K562 (cell line): ENCODE measurements around the gene LGR6. TPM values are rescaled to one million over a fixed set of nuclear protein-coding genes. Genes with fewer than 3 reads are reported as not detected.
A peak's percentile ranks its signal among the peaks of the same experiment; 100 is the strongest.

ENCODE experiments used
- ATAC-seq: fragments of 200-7000 bp; cut with Tn5 transposase; 3 replicates; pipeline ENCODE4 v1.9.1; 2020; ENCODE audit warnings: moderate library complexity
- BruUV-seq: library from RNA; stranded (reverse); fragments of 400-500 nt; replicated peaks from 2 replicates; lab custom pipeline; 2021; lab: Mats Ljungman, UMichigan
- CTCF ChIA-PET: fragments of 300-600 bp; formaldehyde crosslinking; extraction: SDS; loops from one replicate; lab custom pipeline; 2021; ENCODE audit warnings: low intra/inter-chr PET ratio; lab: Yijun Ruan, JAX
- POLR2A ChIA-PET: fragments of 300-600, 350-650 bp; sonication (Branson Sonifier 250); formaldehyde crosslinking; extraction: SDS; loops from one replicate; lab custom pipeline; 2021; ENCODE audit warnings: antibody characterized with exemption, inconsistent platforms; lab: Yijun Ruan, JAX
- DNase-seq, 4 experiments: peaks; one replicate each; pipeline versions ENCODE4 v3.0.0 to v3.0.0-alpha.2; 2011 to 2018; ENCODE audit warnings: low spot score in 3 of 4, mixed read lengths in 3 of 4; ENCODE audit errors: extremely low read depth in 1 of 4
- FAIRE-seq: peaks from 2 replicates; lab custom pipeline; 2011; peaks lifted over from hg19 to GRCh38; lab: Jason Lieb, UNC
- H2AFZ ChIP-seq: 2 replicates; pipeline ENCODE4 v1.6.0; 2011; ENCODE audit warnings: low read depth, low read length, control low read depth, inconsistent platforms
- H3K27ac ChIP-seq: fragments of 200-600 bp; 3 replicates; pipeline ENCODE4 v1.8.0; 2011; ENCODE audit warnings: low read depth, mild to moderate bottlenecking, control low read depth, inconsistent platforms, low read length, moderate library complexity, mixed read lengths; ENCODE audit errors: extremely low read depth
- H3K27me3 ChIP-seq, 2 experiments: fragments of 300-600 bp in 1 of 2; 2 replicates in 1 of 2; 3 replicates in 1 of 2; pipeline versions ENCODE4 v1.6.0 to v1.8.0; 2011; ENCODE audit warnings: inconsistent platforms in 2 of 2, low read length in 2 of 2, mild to moderate bottlenecking in 1 of 2, mixed read lengths in 1 of 2, moderate library complexity in 1 of 2; ENCODE audit not compliant: control insufficient read depth in 2 of 2, insufficient read depth in 2 of 2
- H3K36me3 ChIP-seq: fragments of 300-600 bp; 3 replicates; pipeline ENCODE4 v1.8.0; 2011; ENCODE audit warnings: mild to moderate bottlenecking, low read length, inconsistent platforms; ENCODE audit not compliant: control insufficient read depth, insufficient read depth
- H3K4me1 ChIP-seq, 2 experiments: fragments of 200-600 bp in 1 of 2; replicated peaks in 1 of 2; 2 replicates in 1 of 2; 3 replicates in 1 of 2; pipeline versions ENCODE4 v1.5.1 to v1.8.0; 2011; ENCODE audit warnings: inconsistent platforms in 2 of 2, low read length in 2 of 2, mild to moderate bottlenecking in 1 of 2, mixed read lengths in 1 of 2, moderate library complexity in 1 of 2; ENCODE audit not compliant: control insufficient read depth in 2 of 2, insufficient read depth in 2 of 2
- H3K4me2 ChIP-seq: 2 replicates; pipeline ENCODE4 v1.6.1; 2011; ENCODE audit warnings: low read length, control low read depth, inconsistent platforms, mixed read lengths; ENCODE audit not compliant: insufficient read depth
- H3K4me3 ChIP-seq: fragments of 200-600 bp; sonication (generic), shearing (Covaris generic); 2 replicates; pipeline ENCODE4 v1.5.1; 2016; ENCODE audit warnings: control low read depth, inconsistent platforms
- H3K79me2 ChIP-seq: fragments of 200-600 bp; 3 replicates; pipeline ENCODE4 v1.8.0; 2011; ENCODE audit warnings: low read length, inconsistent platforms; ENCODE audit not compliant: control insufficient read depth, insufficient read depth
- H3K9ac ChIP-seq, 2 experiments: 2 replicates each; pipeline versions ENCODE4 v1.6.0 to v1.6.1; 2011; ENCODE audit warnings: low read depth in 2 of 2, low read length in 2 of 2, control low read depth in 1 of 2, inconsistent platforms in 1 of 2, mild to moderate bottlenecking in 1 of 2, mixed read lengths in 1 of 2; ENCODE audit not compliant: insufficient read depth in 1 of 2
- H3K9me1 ChIP-seq: one replicate; pipeline ENCODE4 v1.6.0; 2011; ENCODE audit warnings: inconsistent platforms, mild to moderate bottlenecking, low read length, moderate library complexity; ENCODE audit not compliant: control insufficient read depth, insufficient read depth
- H3K9me3 ChIP-seq: replicated peaks from 2 replicates; pipeline ENCODE4 v1.5.1; 2011; ENCODE audit warnings: low read depth, low read length, inconsistent platforms; ENCODE audit not compliant: control insufficient read depth, insufficient read depth
- H4K20me1 ChIP-seq: replicated peaks from 2 replicates; pipeline ENCODE4 v1.6.1; 2011; ENCODE audit warnings: low read length, inconsistent platforms, mixed read lengths; ENCODE audit not compliant: control insufficient read depth, insufficient read depth
- ARID2 ChIP-seq: fragments of 450-650 bp; IDR thresholded peaks from 2 replicates; pipeline ENCODE4 v1.6.1; 2017; ENCODE audit warnings: antibody characterized with exemption, mild to moderate bottlenecking
- DPF2 ChIP-seq: fragments of 450-650 bp; IDR thresholded peaks from 2 replicates; pipeline ENCODE4 v1.6.1; 2016
- ESRRA ChIP-seq: fragments of 450-650 bp; IDR thresholded peaks from 2 replicates; pipeline ENCODE4 v1.6.1; 2014; ENCODE audit warnings: low read depth, mild to moderate bottlenecking, moderate library complexity, borderline replicate concordance
- FIP1L1 ChIP-seq: fragments of 200-400 bp; formaldehyde crosslinking; IDR thresholded peaks from 2 replicates; pipeline ENCODE4 v1.6.1; 2018; ENCODE audit warnings: mild to moderate bottlenecking, low read depth, low read length; ENCODE audit not compliant: poor library complexity, severe bottlenecking
- HOXB6 ChIP-seq: fragments of 250-450 bp; sonication (Bioruptor Pico); IDR thresholded peaks from 2 replicates; pipeline ENCODE4 v1.5.1; 2022; ENCODE audit warnings: mild to moderate bottlenecking, borderline replicate concordance
- KDM2B ChIP-seq: fragments of 250-450 bp; sonication (Bioruptor Pico); IDR thresholded peaks from 2 replicates; pipeline ENCODE4 v1.8.0; 2021; ENCODE audit warnings: mild to moderate bottlenecking, moderate library complexity
- NR4A1 ChIP-seq, 2 experiments: fragments of 250-450 bp in 1 of 2; fragments of 450-650 bp in 1 of 2; sonication (Bioruptor Pico) in 1 of 2; IDR thresholded peaks; 2 replicates each; pipeline versions ENCODE4 v1.4.0 to v1.6.1; 2016 to 2020; ENCODE audit warnings: mild to moderate bottlenecking in 2 of 2, missing compliant biosample characterization in 1 of 2, missing genetic modification characterization in 1 of 2, moderate library complexity in 1 of 2
- PREB ChIP-seq: sonication (generic); formaldehyde crosslinking; IDR thresholded peaks from 2 replicates; pipeline ENCODE4 v1.8.1; 2023; ENCODE audit warnings: mild to moderate bottlenecking, missing genetic modification reagents
- SREBF2 ChIP-seq: sonication (generic); formaldehyde crosslinking; IDR thresholded peaks from 2 replicates; pipeline ENCODE4 v1.4.0; 2020; ENCODE audit warnings: mild to moderate bottlenecking, missing genetic modification reagents
- SRSF9 ChIP-seq: fragments of 200-400 bp; formaldehyde crosslinking; IDR thresholded peaks from 2 replicates; pipeline ENCODE4 v1.6.1; 2017; ENCODE audit warnings: low read depth, low read length, borderline replicate concordance
- STAT5A ChIP-seq: IDR thresholded peaks from 2 replicates; pipeline ENCODE4 v1.6.1; 2012; ENCODE audit warnings: low read length, inconsistent platforms, borderline replicate concordance
- WGBS: fragments of 100-300 bp; shearing (Covaris generic); methylation state at CpG from one replicate; pipeline ENCODE4 v1.1.6; 2016; ENCODE audit warnings: low coverage, mixed read lengths; ENCODE audit not compliant: insufficient coverage; ENCODE audit errors: missing lambda C conversion rate; 5-methylcytosine and 5-hydroxymethylcytosine counted together
- in situ Hi-C: fragments of 300-500 bp; cut with MboI; formaldehyde crosslinking; loops from 4 replicates; pipeline ENCODE4 v1.15.0; 2018; ENCODE audit warnings: inconsistent platforms, mixed read lengths
- intact Hi-C: fragments of 100-400 bp; cut with micrococcal nuclease; formaldehyde crosslinking; loops from 2 replicates; pipeline ENCODE4 v1.14.2; 2022
- polyA plus RNA-seq, 8 experiments: library from polyadenylated mRNA; depleted of rRNA in 4 of 8; stranded (reverse) in 5 of 8; unstranded in 3 of 8; fragments of >200 nt; fragmentation: Nextera tagmentation in 2 of 8; fragmentation: Illumina TruSeq in 1 of 8; extraction: Ambion mirVana in 2 of 8; extraction: Trizol in 1 of 8; gene quantifications; 2 replicates each; pipeline versions ENCODE4 v1.2.1 to v1.2.3, GENCODE V29; 2011 to 2014; ENCODE audit warnings: inconsistent platforms in 1 of 8, missing spikeins in 1 of 8
- total RNA-seq, 7 experiments: library from RNA; depleted of rRNA in 6 of 7; stranded (reverse); fragments of >200 nt in 6 of 7; fragmentation: Illumina TruSeq in 2 of 7; extraction: Trizol in 2 of 7; gene quantifications; 2 replicates each; pipeline versions ENCODE4 v1.2.1 to v1.2.3, GENCODE V29; 2011 to 2021; ENCODE audit warnings: low replicate concordance in 1 of 7
- TF ChIP-seq, protein P1 (sequence below): fragments of 150-350 bp; IDR thresholded peaks from 2 replicates; pipeline ENCODE4 v1.6.1; 2014; ENCODE audit warnings: low read depth, mild to moderate bottlenecking, low read length, borderline replicate concordance

The LGR6 gene
- total and polyA plus RNA-seq, 9 of the 15 experiments (the other 6 are each of a cell fraction or from before 2014, with no cell fraction given), result 0.01 to 0.54 (median 0.17) TPM; not detected in 1

GRCh38 chr1:202162418-202163280, 30.9 kb upstream of the LGR6 start (continued):
- no peak for TF ChIP-seq ARID2
- TF ChIP-seq PREB (CRISPR knock-in tag), result no peak
- TF ChIP-seq, all 486 proteins: peak for 126

DNA sequence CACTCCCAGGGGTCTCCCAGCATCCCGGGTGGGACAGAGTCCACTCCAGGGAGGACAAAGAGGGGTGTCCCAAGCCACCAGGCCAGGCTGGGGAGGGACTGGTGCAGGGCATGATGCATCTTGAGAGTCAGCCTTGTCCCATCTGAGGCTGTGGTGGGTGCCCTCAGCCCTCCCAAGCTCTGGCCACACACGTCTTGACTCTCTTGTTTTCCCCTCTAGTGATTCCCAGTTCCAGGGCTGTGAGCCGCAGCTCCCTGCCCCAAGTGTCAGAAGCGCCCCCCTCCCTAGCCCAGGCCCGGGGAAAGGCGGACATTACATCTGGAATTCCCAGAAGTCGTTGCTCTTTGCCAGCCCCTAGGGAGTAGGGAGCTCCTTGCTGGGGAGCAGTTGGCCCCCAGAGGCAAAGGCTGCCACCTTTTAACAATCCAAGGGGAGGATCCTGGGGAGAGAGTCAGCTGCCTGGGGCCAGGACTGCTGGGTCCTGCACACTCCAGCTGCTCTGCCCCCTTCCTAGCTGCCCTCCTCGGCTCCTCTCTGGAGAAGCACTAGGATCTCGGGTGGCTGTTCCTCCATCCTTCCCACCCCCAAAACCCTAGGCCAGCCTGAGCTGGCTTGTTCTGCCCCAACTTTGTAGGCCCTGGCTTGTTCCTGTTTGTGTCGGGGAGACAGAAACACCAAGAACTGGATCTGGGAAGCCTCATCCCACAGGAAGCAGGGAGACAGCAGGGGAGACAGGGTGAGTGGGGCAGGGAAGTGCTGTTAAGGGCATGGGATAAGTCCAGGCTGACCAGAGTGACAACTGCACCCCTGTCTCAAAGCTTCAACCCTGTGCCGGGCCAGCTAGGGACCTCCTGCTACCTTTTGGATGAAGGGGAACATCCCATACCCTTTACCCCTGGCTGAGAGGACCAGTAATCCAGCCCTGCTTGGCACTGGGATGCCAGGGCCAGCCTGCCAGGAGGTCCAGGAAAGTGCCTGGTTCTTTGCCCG, 30.0 kb upstream of the LGR6 start:
- ATAC-seq, result no peak
- peak overlapping the region; percentile 89 to 92 for H3K9ac ChIP-seq
- in situ Hi-C loops, result no loop called here
- no peaks in the 10 kb centered on the region for H3K27me3 ChIP-seq
- peak overlapping the region; percentile 75 for H2AFZ ChIP-seq
- intact Hi-C loops, result no loop called here
- POLR2A ChIA-PET, result interaction anchor here (0.6 to 2.9 kb wide), 9 partner anchors 9 to 1598 kb away, joined by 3 to 21 read pairs (median 4); partner anchors contain the start of gene ARL8A
- peak overlapping the region; percentile 90 for H3K4me2 ChIP-seq
- 43% methylated on average over 12 of the region's 12 CpGs for WGBS
- no peaks in the 10 kb centered on the region for H3K9me3 ChIP-seq
- BruUV-seq, result no TSS peak
- H3K9me1 ChIP-seq, result no peaks in the 10 kb centered on the region
- H3K36me3 ChIP-seq, result peaks cover 13% of the 10 kb centered on the region; the same call in 1 of the 3 replicates
- CTCF ChIA-PET, result interaction anchor here (0.5 kb wide), 1 partner anchor 403 kb away, joined by 3 read pairs; no protein-coding TSS in a partner anchor
- peaks cover 88% of the 10 kb centered on the region for H3K79me2 ChIP-seq
- H3K27ac ChIP-seq, result peak overlapping the region; percentile 99
- DNase-seq, result no peak
- no peak for FAIRE-seq
- peaks cover 79 to 96% of the 10 kb centered on the region in 2 experiments for H3K4me1 ChIP-seq
- no peaks in the 10 kb centered on the region for H4K20me1 ChIP-seq
- H3K4me3 ChIP-seq, result 0 out of 2 replicates have a peak overlapping the region, but pooled peaks have one; percentile 8
- TF ChIP-seq KDM2B (CRISPR knock-in tag) (no peak), ESRRA (no peak), STAT5A (no peak), NR4A1 (CRISPR knock-in tag; IDR thresholded peaks at IDR 0.05) (0 out of 2 replicates have a peak, but pooled peaks have one; percentile 5), NR4A1 (tag; IDR thresholded peaks at IDR 0.05) (peak; percentile 43; the same call in 1 of the 2 replicates), SREBF2 (no peak), DPF2 (no peak), SRSF9 (no peak), FIP1L1 (no peak), HOXB6 (CRISPR knock-in tag) (no peak)
- TF ChIP-seq, protein P1, sequence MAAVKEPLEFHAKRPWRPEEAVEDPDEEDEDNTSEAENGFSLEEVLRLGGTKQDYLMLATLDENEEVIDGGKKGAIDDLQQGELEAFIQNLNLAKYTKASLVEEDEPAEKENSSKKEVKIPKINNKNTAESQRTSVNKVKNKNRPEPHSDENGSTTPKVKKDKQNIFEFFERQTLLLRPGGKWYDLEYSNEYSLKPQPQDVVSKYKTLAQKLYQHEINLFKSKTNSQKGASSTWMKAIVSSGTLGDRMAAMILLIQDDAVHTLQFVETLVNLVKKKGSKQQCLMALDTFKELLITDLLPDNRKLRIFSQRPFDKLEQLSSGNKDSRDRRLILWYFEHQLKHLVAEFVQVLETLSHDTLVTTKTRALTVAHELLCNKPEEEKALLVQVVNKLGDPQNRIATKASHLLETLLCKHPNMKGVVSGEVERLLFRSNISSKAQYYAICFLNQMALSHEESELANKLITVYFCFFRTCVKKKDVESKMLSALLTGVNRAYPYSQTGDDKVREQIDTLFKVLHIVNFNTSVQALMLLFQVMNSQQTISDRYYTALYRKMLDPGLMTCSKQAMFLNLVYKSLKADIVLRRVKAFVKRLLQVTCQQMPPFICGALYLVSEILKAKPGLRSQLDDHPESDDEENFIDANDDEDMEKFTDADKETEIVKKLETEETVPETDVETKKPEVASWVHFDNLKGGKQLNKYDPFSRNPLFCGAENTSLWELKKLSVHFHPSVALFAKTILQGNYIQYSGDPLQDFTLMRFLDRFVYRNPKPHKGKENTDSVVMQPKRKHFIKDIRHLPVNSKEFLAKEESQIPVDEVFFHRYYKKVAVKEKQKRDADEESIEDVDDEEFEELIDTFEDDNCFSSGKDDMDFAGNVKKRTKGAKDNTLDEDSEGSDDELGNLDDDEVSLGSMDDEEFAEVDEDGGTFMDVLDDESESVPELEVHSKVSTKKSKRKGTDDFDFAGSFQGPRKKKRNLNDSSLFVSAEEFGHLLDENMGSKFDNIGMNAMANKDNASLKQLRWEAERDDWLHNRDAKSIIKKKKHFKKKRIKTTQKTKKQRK, result no peak
